Measurements from ENCODE around the gene LAMC1.

DNA sequence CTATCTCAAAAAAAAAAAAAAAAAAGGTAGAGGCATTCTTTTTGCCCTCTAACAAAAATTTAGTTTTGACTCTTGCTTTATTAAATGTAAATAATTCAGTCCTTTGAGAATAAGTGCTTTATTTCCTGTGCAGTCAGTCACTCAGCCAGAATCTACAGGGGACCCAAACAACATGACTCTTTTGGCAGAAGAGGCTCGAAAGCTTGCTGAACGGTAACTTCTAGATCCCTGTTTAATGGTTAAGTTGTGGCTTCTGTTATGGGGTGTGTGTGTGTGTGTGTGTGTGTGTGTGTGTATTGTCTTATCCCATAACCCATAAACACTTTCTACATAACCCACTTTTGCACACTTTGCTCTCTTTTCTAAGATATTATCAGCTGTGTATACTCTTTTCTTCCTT, 107.9 kb downstream of the LAMC1 start:
- no peak for TF ChIP-seq RXRA (IDR thresholded peaks at IDR 0.05; ENCODE audit: borderline replicate concordance, low read depth)
- TF ChIP-seq SMC3 (IDR thresholded peaks at IDR 0.05; ENCODE audit: low read depth, low read length), result no peak
- TF ChIP-seq POLR2AphosphoS5 (IDR thresholded peaks at IDR 0.05; ENCODE audit: low read depth, low read length), result no peak
- TF ChIP-seq, protein P1, sequence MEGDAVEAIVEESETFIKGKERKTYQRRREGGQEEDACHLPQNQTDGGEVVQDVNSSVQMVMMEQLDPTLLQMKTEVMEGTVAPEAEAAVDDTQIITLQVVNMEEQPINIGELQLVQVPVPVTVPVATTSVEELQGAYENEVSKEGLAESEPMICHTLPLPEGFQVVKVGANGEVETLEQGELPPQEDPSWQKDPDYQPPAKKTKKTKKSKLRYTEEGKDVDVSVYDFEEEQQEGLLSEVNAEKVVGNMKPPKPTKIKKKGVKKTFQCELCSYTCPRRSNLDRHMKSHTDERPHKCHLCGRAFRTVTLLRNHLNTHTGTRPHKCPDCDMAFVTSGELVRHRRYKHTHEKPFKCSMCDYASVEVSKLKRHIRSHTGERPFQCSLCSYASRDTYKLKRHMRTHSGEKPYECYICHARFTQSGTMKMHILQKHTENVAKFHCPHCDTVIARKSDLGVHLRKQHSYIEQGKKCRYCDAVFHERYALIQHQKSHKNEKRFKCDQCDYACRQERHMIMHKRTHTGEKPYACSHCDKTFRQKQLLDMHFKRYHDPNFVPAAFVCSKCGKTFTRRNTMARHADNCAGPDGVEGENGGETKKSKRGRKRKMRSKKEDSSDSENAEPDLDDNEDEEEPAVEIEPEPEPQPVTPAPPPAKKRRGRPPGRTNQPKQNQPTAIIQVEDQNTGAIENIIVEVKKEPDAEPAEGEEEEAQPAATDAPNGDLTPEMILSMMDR (IDR thresholded peaks at IDR 0.05), result no peak
- no peak for TF ChIP-seq NRF1 (IDR thresholded peaks at IDR 0.05; ENCODE audit: low read depth, low read length)

Measured in SK-N-SH (cell line).